Measurements from ENCODE around the gene TMIGD3. TPM values are rescaled to one million over a fixed set of nuclear protein-coding genes. Genes with fewer than 3 reads are reported as not detected.

The TMIGD3 gene
- total and polyA plus RNA-seq, 2 of the 4 experiments (the other 2 are of a cell fraction) = under 0.01 to 0.12 TPM

DNA sequence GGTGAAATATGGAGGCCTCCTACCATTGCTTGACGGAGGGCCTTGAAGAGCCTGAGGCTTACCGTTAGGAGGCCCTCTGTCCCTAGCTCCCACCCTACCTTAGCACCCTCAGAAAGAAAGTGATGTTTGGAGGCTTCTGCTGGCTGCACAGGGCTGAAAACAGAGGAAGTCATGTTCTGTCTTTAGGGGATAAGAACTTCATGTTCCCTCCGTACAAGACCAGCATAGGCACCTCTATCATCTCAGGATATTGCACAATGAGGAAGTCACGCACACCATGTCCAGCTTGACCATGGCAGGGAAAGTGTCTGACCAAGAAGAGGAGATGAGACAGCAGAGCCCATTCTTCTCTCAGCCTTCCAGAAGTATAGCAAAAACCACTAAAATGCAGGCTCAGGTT is 13.8 kb downstream of the TMIGD3 start:
- Histone ChIP-seq H3K36me3 (ENCODE audit: control insufficient read depth, insufficient read depth, low read length) (no peaks in the 10 kb centered on the region), H3K23ac (ENCODE audit: low read depth, low read length) (no peak overlapping the region), H3K27ac (ENCODE audit: insufficient read depth, low read length) (no peak overlapping the region), H3K27me3 (ENCODE audit: control insufficient read depth, insufficient read depth, low read length) (peaks cover 12% of the 10 kb centered on the region), H3K4me2 (ENCODE audit: low read depth, low read length) (no peak overlapping the region), H2BK20ac (ENCODE audit: low read depth, low read length) (no peak overlapping the region), H3K14ac (replicated peaks; ENCODE audit: low read depth, low read length) (no peak overlapping the region), H2AK5ac (ENCODE audit: low read depth, low read length) (no peak overlapping the region), H2AK9ac (replicated peaks; ENCODE audit: low read depth, low read length, poor library complexity) (no peak overlapping the region), H3K79me1 (ENCODE audit: low read depth in 1 of 2, low read length in 2 of 2) (no peaks in the 10 kb centered on the region), H3K4ac (ENCODE audit: low read depth, low read length) (no peak overlapping the region), H4K20me1 (ENCODE audit: insufficient read depth, low read length) (no peaks in the 10 kb centered on the region), H3K9me3 (ENCODE audit: control insufficient read depth, insufficient read depth, low read length) (no peaks in the 10 kb centered on the region), H3K9me1 (ENCODE audit: insufficient read depth, low read length) (no peaks in the 10 kb centered on the region), H4K91ac (ENCODE audit: insufficient read depth, low read depth, low read length) (no peak overlapping the region), H3K9ac (ENCODE audit: low read depth, low read length) (no peak overlapping the region), H2BK5ac (ENCODE audit: low read depth, low read length, poor library complexity, severe bottlenecking) (no peak overlapping the region), H3K4me1 (ENCODE audit: control insufficient read depth, insufficient read depth, low read length) (no peaks in the 10 kb centered on the region), H2BK120ac (ENCODE audit: low read depth, low read length) (no peak overlapping the region), H3K56ac (ENCODE audit: extremely low read depth, insufficient read depth, low read length) (no peak overlapping the region), H2AFZ (replicated peaks; ENCODE audit: low read length, poor library complexity) (peak overlapping the region; percentile 3), H3K18ac (ENCODE audit: low read depth, low read length) (no peak overlapping the region), H2BK15ac (ENCODE audit: low read depth, low read length) (no peak overlapping the region), H4K8ac (ENCODE audit: low read depth in 2 of 2, low read length in 2 of 2) (no peak overlapping the region), H4K5ac (ENCODE audit: low read depth, low read length) (no peak overlapping the region), H3K4me3 (ENCODE audit: insufficient read depth, low read depth, low read length) (no peak overlapping the region)
- no CpG with 5 or more reads among the region's 4 CpGs for WGBS, 2 experiments (ENCODE audit: extremely low coverage in 2 of 2, insufficient read length in 1 of 2)
- dilution Hi-C loops (cut with HindIII; ENCODE audit: low sequenced_read_pairs, unreplicated experiment) (no loop called here), in situ Hi-C loops (cut with MboI; ENCODE audit: low sequenced_read_pairs) (loop anchor here (25.0 kb wide), 1 partner anchor 873 kb away; no protein-coding TSS in a partner anchor), intact Hi-C loops (cut with micrococcal nuclease) (no loop called here)
- CTCF ChIA-PET = interaction anchor here (0.5 kb wide), 1 partner anchor 396 kb away, joined by 3 read pairs; no protein-coding TSS in a partner anchor
- DNase-seq (no peak), ATAC-seq (ENCODE audit: low read depth) (no peak)
- POLR2A ChIA-PET (ENCODE audit: unreplicated experiment) = no interaction called here
- BruUV-seq (replicated peaks) = no TSS peak
- TF ChIP-seq MAFK (IDR thresholded peaks at IDR 0.05; ENCODE audit: low read depth, low read length) = no peak
- peak; percentile 64 for TF ChIP-seq CEBPB (IDR thresholded peaks at IDR 0.05; ENCODE audit: low read depth, low read length)
